Neuronal stem cell (in vitro differentiated cells): ENCODE results near the gene ANKMY2.

Experiments used
- DNase-seq: peaks from one replicate; pipeline ENCODE4 v3.0.0-alpha.2; 2013; ENCODE audit warnings: low spot score
- H2AFZ ChIP-seq: one replicate; pipeline ENCODE4 v1.6.1; 2013; ENCODE audit warnings: mild to moderate bottlenecking, low read length, inconsistent platforms
- H2AK5ac ChIP-seq: 2 replicates; pipeline ENCODE4 v1.6.1; 2013; ENCODE audit warnings: low read depth, mild to moderate bottlenecking, inconsistent platforms, low read length, moderate library complexity, mixed read lengths
- H2BK120ac ChIP-seq: 2 replicates; pipeline ENCODE4 v1.6.1; 2013; ENCODE audit warnings: low read depth, mild to moderate bottlenecking, inconsistent platforms, low read length, moderate library complexity, mixed read lengths
- H2BK12ac ChIP-seq: one replicate; pipeline ENCODE4 v1.6.1; 2013; ENCODE audit warnings: low read length, inconsistent platforms
- H2BK15ac ChIP-seq: 2 replicates; pipeline ENCODE4 v1.6.1; 2013; ENCODE audit warnings: mild to moderate bottlenecking, low read length, inconsistent platforms, mixed read lengths
- H2BK5ac ChIP-seq: one replicate; pipeline ENCODE4 v1.6.1; 2013; ENCODE audit warnings: inconsistent platforms, mild to moderate bottlenecking, low read length, moderate library complexity
- H3K14ac ChIP-seq: one replicate; pipeline ENCODE4 v1.6.1; 2013; ENCODE audit warnings: low read length, inconsistent platforms
- H3K18ac ChIP-seq: 2 replicates; pipeline ENCODE4 v1.6.1; 2013; ENCODE audit warnings: low read length, inconsistent platforms
- H3K23ac ChIP-seq: 2 replicates; pipeline ENCODE4 v1.6.1; 2013; ENCODE audit warnings: low read depth, mild to moderate bottlenecking, mixed read lengths, low read length, inconsistent platforms; ENCODE audit not compliant: poor library complexity
- H3K27ac ChIP-seq: replicated peaks from 3 replicates; pipeline ENCODE4 v1.5.1; 2013; ENCODE audit warnings: low read length, inconsistent platforms
- H3K27me3 ChIP-seq, 3 experiments: 2 replicates each; pipeline ENCODE4 v1.6.1; 2013; ENCODE audit warnings: low read length in 3 of 3, mild to moderate bottlenecking in 2 of 3, inconsistent platforms in 1 of 3, low read depth in 1 of 3, mixed read lengths in 1 of 3, moderate library complexity in 1 of 3; ENCODE audit not compliant: control insufficient read depth in 3 of 3, insufficient read depth in 3 of 3
- H3K36me3 ChIP-seq, 2 donors: replicated peaks in 1 of 2; 2 replicates each; pipeline ENCODE4 v1.6.1; 2013; ENCODE audit warnings: low read length in 2 of 2; ENCODE audit not compliant: control insufficient read depth in 2 of 2, insufficient read depth in 2 of 2
- H3K4ac ChIP-seq: 2 replicates; pipeline ENCODE4 v1.6.1; 2013; ENCODE audit warnings: inconsistent platforms, mild to moderate bottlenecking, low read length, moderate library complexity
- H3K4me1 ChIP-seq, 2 donors: 1 replicate in 1 of 2; 2 replicates in 1 of 2; pipeline ENCODE4 v1.6.1; 2013; ENCODE audit warnings: low read length in 2 of 2, low read depth in 1 of 2; ENCODE audit not compliant: control insufficient read depth in 2 of 2, insufficient read depth in 1 of 2
- H3K4me2 ChIP-seq: one replicate; pipeline ENCODE4 v1.6.1; 2013; ENCODE audit warnings: mild to moderate bottlenecking, low read length, inconsistent platforms; ENCODE audit not compliant: insufficient read depth, poor library complexity, severe bottlenecking
- H3K4me3 ChIP-seq, 2 donors: 2 replicates each; pipeline ENCODE4 v1.5.1; 2013; ENCODE audit warnings: low read length in 2 of 2, mild to moderate bottlenecking in 2 of 2, inconsistent platforms in 1 of 2, moderate library complexity in 1 of 2
- H3K79me1 ChIP-seq: one replicate; pipeline ENCODE4 v1.6.1; 2013; ENCODE audit warnings: low read depth, mild to moderate bottlenecking, inconsistent platforms, low read length, moderate library complexity
- H3K9ac ChIP-seq: one replicate; pipeline ENCODE4 v1.6.1; 2013; ENCODE audit warnings: mild to moderate bottlenecking, low read depth, low read length, inconsistent platforms; ENCODE audit not compliant: poor library complexity
- H3K9me3 ChIP-seq, 2 donors: replicated peaks in 1 of 2; 2 replicates each; pipeline versions ENCODE3 to v1.6.1; 2013; ENCODE audit warnings: low read length in 2 of 2, mild to moderate bottlenecking in 2 of 2, inconsistent platforms in 1 of 2, low read depth in 1 of 2, mixed read lengths in 1 of 2, moderate library complexity in 1 of 2; ENCODE audit not compliant: control insufficient read depth in 2 of 2, insufficient read depth in 1 of 2
- H4K8ac ChIP-seq: one replicate; pipeline ENCODE4 v1.6.1; 2013; ENCODE audit warnings: low read depth, mild to moderate bottlenecking, inconsistent platforms, low read length, moderate library complexity
- H4K91ac ChIP-seq: one replicate; pipeline ENCODE4 v1.6.1; 2013; ENCODE audit warnings: low read length, low read depth, mild to moderate bottlenecking, inconsistent platforms; ENCODE audit not compliant: poor library complexity
- WGBS, 2 donors: extraction: QIAGEN DNeasy Blood & Tissue Kit; methylation state at CpG; one replicate each; pipeline ENCODE4 v1.1.7; 2013; ENCODE audit warnings: missing lambda C conversion rate in 2 of 2, mixed read lengths in 1 of 2; ENCODE audit not compliant: insufficient read length in 2 of 2, insufficient replicate concordance in 1 of 2; ENCODE audit errors: extremely low coverage in 2 of 2; 5-methylcytosine and 5-hydroxymethylcytosine counted together

ANKMY2 gene

DNA sequence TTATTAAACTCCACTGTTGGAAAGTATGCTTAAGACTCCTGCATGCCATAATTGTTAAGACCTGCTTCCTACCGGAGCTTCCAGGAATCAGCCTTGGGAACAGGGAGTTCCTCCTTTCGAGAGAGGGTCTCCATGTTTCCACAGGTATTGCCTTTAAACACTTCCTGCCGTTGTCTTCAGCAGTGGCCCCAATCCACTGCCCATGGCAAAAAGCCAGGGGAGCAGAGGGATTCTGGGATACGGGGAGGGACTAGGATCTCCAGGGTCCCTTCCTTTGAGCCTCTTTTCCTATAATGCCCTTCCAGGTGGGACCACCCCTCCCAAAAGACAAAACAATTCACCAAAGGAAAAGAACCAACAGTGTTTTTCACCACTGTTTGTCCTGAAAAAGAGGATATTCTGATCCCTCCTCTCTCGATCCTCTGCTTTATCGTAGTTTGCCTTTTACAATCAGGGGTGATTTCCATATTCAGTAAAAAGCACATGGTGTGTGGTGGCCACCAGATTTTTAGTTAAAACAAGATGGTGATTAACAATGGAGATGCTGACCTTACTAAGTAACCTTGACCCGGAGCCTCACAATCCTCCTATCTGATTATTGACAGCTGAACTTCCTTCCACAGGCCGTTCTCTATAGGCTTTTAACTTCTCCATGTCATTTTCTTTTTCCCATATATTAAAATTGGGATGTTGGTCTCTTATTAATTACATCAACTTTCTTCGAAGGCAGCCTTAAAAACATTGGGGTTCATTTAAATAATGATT lies 82.9 kb downstream of the ANKMY2 start:
- no peak for DNase-seq
- no CpG with 5 or more reads among the region's 9 CpGs for WGBS, 2 donors
- H3K36me3 ChIP-seq: no peaks in the 10 kb centered on the region
- H3K14ac ChIP-seq: no peak overlapping the region
- H3K4me1 ChIP-seq: peaks cover 0 to 2% of the 10 kb centered on the region in 2 donors
- H4K8ac ChIP-seq: no peak overlapping the region
- no peak overlapping the region for H3K27ac ChIP-seq
- peak overlapping the region; percentile 25 for H2AFZ ChIP-seq
- H3K4me3 ChIP-seq: no peak overlapping the region
- no peak overlapping the region for H3K4ac ChIP-seq
- no peak overlapping the region for H3K18ac ChIP-seq
- H2AK5ac ChIP-seq: no peak overlapping the region
- no peak overlapping the region for H2BK120ac ChIP-seq
- H2BK15ac ChIP-seq: no peak overlapping the region
- no peaks in the 10 kb centered on the region for H3K27me3 ChIP-seq
- no peak overlapping the region for H3K23ac ChIP-seq
- H2BK5ac ChIP-seq: no peak overlapping the region
- no peak overlapping the region for H2BK12ac ChIP-seq
- no peak overlapping the region for H3K9ac ChIP-seq
- H3K9me3 ChIP-seq: no peaks in the 10 kb centered on the region
- H3K4me2 ChIP-seq: no peak overlapping the region
- H4K91ac ChIP-seq: no peak overlapping the region
- H3K79me1 ChIP-seq: peaks cover 2% of the 10 kb centered on the region

DNA sequence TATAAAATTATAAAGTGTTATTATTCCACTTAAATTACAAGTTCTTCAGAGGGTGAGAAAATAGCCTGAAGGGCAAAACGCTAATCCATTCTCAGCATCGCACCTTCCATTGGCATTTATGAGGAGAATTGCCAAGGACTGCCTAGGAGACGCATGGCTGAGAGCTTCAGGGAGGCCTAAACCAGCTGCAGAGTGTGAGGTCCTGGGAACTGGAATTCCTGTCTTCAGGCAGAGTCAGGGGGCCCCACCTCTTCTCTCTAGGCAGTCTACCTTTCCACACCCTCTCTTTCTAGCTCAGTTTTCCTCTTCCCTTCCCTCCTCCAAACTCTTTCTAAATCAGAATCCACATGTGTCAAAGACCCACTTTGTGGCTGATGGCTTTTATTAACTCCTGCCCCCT lies 83.6 kb downstream of the ANKMY2 start:
- H4K91ac ChIP-seq: no peak overlapping the region
- no CpG with 5 or more reads among the region's 3 CpGs for WGBS, 2 donors
- H2BK5ac ChIP-seq: no peak overlapping the region
- H3K14ac ChIP-seq: no peak overlapping the region
- H2AK5ac ChIP-seq: no peak overlapping the region
- H3K4ac ChIP-seq: no peak overlapping the region
- H2BK15ac ChIP-seq: no peak overlapping the region
- H3K4me3 ChIP-seq: no peak overlapping the region
- no peak overlapping the region for H3K23ac ChIP-seq
- no peaks in the 10 kb centered on the region for H3K9me3 ChIP-seq
- H3K27ac ChIP-seq: no peak overlapping the region
- H3K36me3 ChIP-seq: no peaks in the 10 kb centered on the region
- H4K8ac ChIP-seq: no peak overlapping the region
- H3K79me1 ChIP-seq: peaks cover 2% of the 10 kb centered on the region
- DNase-seq: no peak
- no peak overlapping the region for H2BK12ac ChIP-seq
- H2AFZ ChIP-seq: peak overlapping the region; percentile 25
- no peak overlapping the region for H3K18ac ChIP-seq
- H3K4me2 ChIP-seq: no peak overlapping the region
- no peaks in the 10 kb centered on the region for H3K27me3 ChIP-seq
- no peak overlapping the region for H3K9ac ChIP-seq
- H2BK120ac ChIP-seq: no peak overlapping the region
- H3K4me1 ChIP-seq: peaks cover 0 to 2% of the 10 kb centered on the region in 2 donors

DNA sequence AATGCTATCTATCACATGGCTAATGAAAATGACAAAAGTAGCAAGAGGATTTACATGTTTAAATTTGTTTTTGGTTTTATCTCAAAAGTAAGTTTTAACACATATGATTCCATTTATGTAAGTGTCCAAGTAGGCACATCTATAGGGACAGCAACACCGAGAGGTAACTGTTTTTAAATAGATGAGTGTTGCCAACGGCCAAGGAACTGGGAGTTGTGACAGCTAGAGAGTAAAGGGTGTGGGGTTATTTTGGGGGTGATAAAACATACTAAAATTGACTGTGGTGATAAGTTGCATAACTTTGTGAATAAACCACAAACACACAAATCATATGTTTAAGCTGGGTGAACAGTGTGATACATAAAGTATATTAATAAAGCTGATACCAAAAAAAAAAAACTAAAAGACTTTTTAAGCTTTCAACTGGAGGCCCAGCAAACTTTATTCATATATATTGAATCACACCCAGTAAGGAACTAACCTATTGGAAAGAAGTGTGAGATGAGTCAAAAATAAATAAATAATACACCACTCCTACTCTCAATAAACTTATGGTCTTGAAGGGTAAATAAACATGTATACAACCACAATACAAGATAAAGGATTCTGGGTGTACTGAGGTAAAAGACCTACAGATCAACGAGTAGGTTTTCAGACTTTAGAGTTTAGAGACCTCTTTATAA lies 85.9 kb downstream of the ANKMY2 start:
- H2BK5ac ChIP-seq: no peak overlapping the region
- H3K4me1 ChIP-seq: peaks cover 0 to 2% of the 10 kb centered on the region in 2 donors
- no peak overlapping the region for H3K23ac ChIP-seq
- H2BK120ac ChIP-seq: no peak overlapping the region
- no peak overlapping the region for H3K4me2 ChIP-seq
- no peak overlapping the region for H4K91ac ChIP-seq
- WGBS, 2 donors: no CpG with 5 or more reads among the region's 3 CpGs
- no peak overlapping the region for H3K27ac ChIP-seq
- H3K36me3 ChIP-seq: no peaks in the 10 kb centered on the region
- no peaks in the 10 kb centered on the region for H3K79me1 ChIP-seq
- no peaks in the 10 kb centered on the region for H3K27me3 ChIP-seq
- no peak overlapping the region for H2BK15ac ChIP-seq
- no peak overlapping the region for H3K4ac ChIP-seq
- H2AFZ ChIP-seq: no peak overlapping the region
- no peak overlapping the region for H3K18ac ChIP-seq
- H4K8ac ChIP-seq: no peak overlapping the region
- H3K4me3 ChIP-seq: no peak overlapping the region
- H3K9ac ChIP-seq: no peak overlapping the region
- H2BK12ac ChIP-seq: no peak overlapping the region
- H3K9me3 ChIP-seq: no peaks in the 10 kb centered on the region
- no peak for DNase-seq
- H2AK5ac ChIP-seq: no peak overlapping the region
- H3K14ac ChIP-seq: no peak overlapping the region

DNA sequence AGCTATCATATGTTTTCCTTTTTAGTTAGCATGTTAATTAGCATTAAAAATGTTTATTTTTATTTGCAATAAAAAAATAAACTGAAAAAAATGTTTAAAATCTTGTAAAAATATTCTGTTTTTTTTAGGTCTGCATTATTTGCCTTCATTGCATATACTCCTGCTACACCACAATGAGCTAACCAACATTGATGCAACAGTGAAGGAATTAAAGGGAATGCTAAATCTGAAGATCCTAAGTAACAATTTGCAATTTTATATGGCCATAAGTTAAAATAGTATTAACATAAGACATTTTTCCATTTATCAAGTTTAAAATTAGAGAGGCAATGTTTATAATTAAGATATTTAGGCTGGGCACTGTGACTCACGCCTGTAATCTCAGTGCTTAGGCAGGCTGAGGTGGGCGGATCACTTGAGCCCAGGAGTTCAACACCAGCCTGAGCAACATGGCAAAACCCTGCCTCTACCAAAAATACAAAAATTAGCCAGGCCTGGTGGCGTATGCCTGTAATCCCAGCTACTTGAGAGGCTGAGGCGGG lies 86.7 kb downstream of the ANKMY2 start:
- H2BK12ac ChIP-seq: no peak overlapping the region

More for the DNA sequence above, 86.7 kb downstream of the ANKMY2 start:
- Histone ChIP-seq H3K27ac (no peak overlapping the region), H2BK120ac (no peak overlapping the region), H3K27me3 (no peaks in the 10 kb centered on the region), H3K14ac (no peak overlapping the region), H2AFZ (no peak overlapping the region), H3K18ac (no peak overlapping the region), H3K9ac (no peak overlapping the region), H2BK15ac (no peak overlapping the region), H3K79me1 (no peaks in the 10 kb centered on the region), H3K9me3 (no peaks in the 10 kb centered on the region), H3K4ac (no peak overlapping the region), H2AK5ac (no peak overlapping the region), H3K4me2 (no peak overlapping the region), H4K8ac (no peak overlapping the region), H3K36me3 (no peaks in the 10 kb centered on the region), H2BK5ac (no peak overlapping the region), H3K4me1 (peaks cover 0 to 2% of the 10 kb centered on the region in 2 donors), H4K91ac (no peak overlapping the region), H3K4me3 (no peak overlapping the region), H3K23ac (no peak overlapping the region)
- no peak for DNase-seq
- WGBS, 2 donors: no CpG with 5 or more reads among the region's 4 CpGs
